MCF 10A (cell line): ENCODE measurements around the gene TRPC5OS. TPM values are rescaled to one million over a fixed set of nuclear protein-coding genes. Genes with fewer than 3 reads are reported as not detected.

ENCODE experiments used
- BruUV-seq: library from RNA; stranded (reverse); fragments of 400-500 nt; replicated peaks from 2 replicates; lab custom pipeline; 2021; lab: Mats Ljungman, UMichigan
- CTCF ChIA-PET: fragments of 300-600 bp; sonication (Branson Sonifier 250); formaldehyde crosslinking; extraction: SDS; loops from one replicate; lab custom pipeline; 2021; ENCODE audit warnings: antibody characterized with exemption, inconsistent platforms; lab: Yijun Ruan, JAX
- POLR2A ChIA-PET: fragments of 300-600, 350-650 bp; sonication (Branson Sonifier 250); formaldehyde crosslinking; extraction: SDS; loops from one replicate; lab custom pipeline; 2020; ENCODE audit warnings: antibody characterized with exemption, inconsistent platforms; lab: Yijun Ruan, JAX
- DNase-seq: peaks from one replicate; pipeline ENCODE4 v3.0.0-alpha.2; 2018; ENCODE audit not compliant: unreplicated experiment
- H3K27ac Mint-ChIP-seq: one replicate; pipeline ENCODE4 v1.8.0; 2022; ENCODE audit warnings: mild to moderate bottlenecking, low read depth, mixed read lengths; ENCODE audit not compliant: unreplicated experiment
- H3K27me3 Mint-ChIP-seq: one replicate; pipeline ENCODE4 v1.8.0; 2022; ENCODE audit warnings: mixed read lengths; ENCODE audit not compliant: insufficient read depth, unreplicated experiment
- H3K36me3 Mint-ChIP-seq: one replicate; pipeline ENCODE4 v1.8.0; 2022; ENCODE audit warnings: mild to moderate bottlenecking, moderate library complexity, mixed read lengths; ENCODE audit not compliant: insufficient read depth, unreplicated experiment
- H3K4me1 Mint-ChIP-seq: one replicate; pipeline ENCODE4 v1.8.0; 2022; ENCODE audit warnings: mixed read lengths; ENCODE audit not compliant: insufficient read depth, unreplicated experiment
- H3K4me3 Mint-ChIP-seq: one replicate; pipeline ENCODE4 v1.8.0; 2022; ENCODE audit warnings: mild to moderate bottlenecking, moderate library complexity, mixed read lengths; ENCODE audit not compliant: unreplicated experiment
- H3K9me3 Mint-ChIP-seq: one replicate; pipeline ENCODE4 v1.8.0; 2022; ENCODE audit warnings: mixed read lengths; ENCODE audit not compliant: unreplicated experiment
- intact Hi-C: fragments of 100-400 bp; cut with micrococcal nuclease; formaldehyde crosslinking; loops from 2 replicates; pipeline ENCODE4 v1.14.1; 2022
- total RNA-seq: library from RNA; stranded (reverse); gene quantifications from 2 replicates; pipeline ENCODE4 v1.2.3, GENCODE V29; 2022
- TF ChIP-seq, protein P1 (sequence below): fragments of 200-600 bp; IDR thresholded peaks from one replicate; pipeline ENCODE4 v1.8.0; 2022; ENCODE audit warnings: antibody characterized with exemption, mild to moderate bottlenecking; ENCODE audit not compliant: unreplicated experiment

Gene TRPC5OS
- total RNA-seq, 1 experiment from 2014 or later, result not detected

DNA sequence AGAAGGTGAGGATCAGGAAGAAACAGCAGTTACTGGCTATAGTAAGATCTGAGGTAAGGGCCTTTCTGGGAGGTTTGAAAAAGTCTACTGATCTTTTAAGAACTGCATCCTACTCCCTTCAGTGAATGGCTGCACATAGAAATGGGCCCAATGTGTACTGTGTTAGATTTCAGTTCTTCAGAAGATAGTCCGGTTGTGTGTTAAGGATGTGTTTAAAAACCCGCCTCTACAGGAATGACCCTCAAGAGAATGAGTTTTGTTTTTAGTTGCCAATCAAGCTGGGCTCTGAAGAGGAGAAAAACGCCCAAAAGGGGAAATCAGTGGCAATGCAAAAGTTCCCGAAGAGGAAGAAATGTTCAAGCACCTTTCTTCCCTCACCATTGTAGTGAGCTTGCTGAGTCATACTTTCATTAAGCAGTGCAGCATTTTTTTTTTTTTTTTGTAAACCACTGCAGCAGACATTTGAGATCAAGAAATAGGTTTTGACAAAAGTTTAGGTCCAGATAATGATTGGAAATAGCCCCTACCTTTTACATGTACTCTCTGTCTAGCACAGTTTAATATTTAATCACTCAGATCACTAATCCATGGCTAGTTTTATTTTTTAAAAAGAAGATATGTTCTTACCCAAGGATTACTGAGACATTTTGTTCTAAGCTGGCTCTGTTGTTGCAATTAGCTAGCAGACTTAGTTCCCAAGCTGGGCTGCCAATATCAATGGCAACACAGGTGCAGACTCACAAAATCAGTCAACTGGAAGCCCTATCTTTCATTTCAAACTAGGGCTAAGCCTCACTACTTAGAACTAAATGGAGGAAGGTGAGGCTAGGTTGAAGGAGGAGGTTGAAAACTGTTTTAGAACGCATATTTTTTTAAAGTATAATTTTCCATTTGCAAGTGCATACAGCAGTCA is 7.0 kb upstream of the TRPC5OS start:
- DNase-seq, result peak; percentile 13
- H3K27ac Mint-ChIP-seq, result peak overlapping the region; percentile 16
- peaks cover 6% of the 10 kb centered on the region for H3K4me1 Mint-ChIP-seq
- no peaks in the 10 kb centered on the region for H3K36me3 Mint-ChIP-seq
- POLR2A ChIA-PET, result interaction anchor here (0.7 to 1.7 kb wide), 4 partner anchors 10 to 744 kb away, joined by 3 to 4 read pairs (median 3); no protein-coding TSS in a partner anchor
- H3K27me3 Mint-ChIP-seq, result peaks cover 59% of the 10 kb centered on the region
- peaks cover 5% of the 10 kb centered on the region for H3K9me3 Mint-ChIP-seq
- intact Hi-C loops, result loop anchor here (1.0 to 2.0 kb wide), 4 partner anchors 158 to 773 kb away; no protein-coding TSS in a partner anchor
- no peak overlapping the region for H3K4me3 Mint-ChIP-seq
- TF ChIP-seq, protein P1, sequence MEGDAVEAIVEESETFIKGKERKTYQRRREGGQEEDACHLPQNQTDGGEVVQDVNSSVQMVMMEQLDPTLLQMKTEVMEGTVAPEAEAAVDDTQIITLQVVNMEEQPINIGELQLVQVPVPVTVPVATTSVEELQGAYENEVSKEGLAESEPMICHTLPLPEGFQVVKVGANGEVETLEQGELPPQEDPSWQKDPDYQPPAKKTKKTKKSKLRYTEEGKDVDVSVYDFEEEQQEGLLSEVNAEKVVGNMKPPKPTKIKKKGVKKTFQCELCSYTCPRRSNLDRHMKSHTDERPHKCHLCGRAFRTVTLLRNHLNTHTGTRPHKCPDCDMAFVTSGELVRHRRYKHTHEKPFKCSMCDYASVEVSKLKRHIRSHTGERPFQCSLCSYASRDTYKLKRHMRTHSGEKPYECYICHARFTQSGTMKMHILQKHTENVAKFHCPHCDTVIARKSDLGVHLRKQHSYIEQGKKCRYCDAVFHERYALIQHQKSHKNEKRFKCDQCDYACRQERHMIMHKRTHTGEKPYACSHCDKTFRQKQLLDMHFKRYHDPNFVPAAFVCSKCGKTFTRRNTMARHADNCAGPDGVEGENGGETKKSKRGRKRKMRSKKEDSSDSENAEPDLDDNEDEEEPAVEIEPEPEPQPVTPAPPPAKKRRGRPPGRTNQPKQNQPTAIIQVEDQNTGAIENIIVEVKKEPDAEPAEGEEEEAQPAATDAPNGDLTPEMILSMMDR, result no peak
- BruUV-seq, result no TSS peak
- CTCF ChIA-PET, result interaction anchor here (0.6 to 4.8 kb wide), 34 partner anchors 11 to 847 kb away, joined by 3 to 41 read pairs (median 4); no protein-coding TSS in a partner anchor

DNA sequence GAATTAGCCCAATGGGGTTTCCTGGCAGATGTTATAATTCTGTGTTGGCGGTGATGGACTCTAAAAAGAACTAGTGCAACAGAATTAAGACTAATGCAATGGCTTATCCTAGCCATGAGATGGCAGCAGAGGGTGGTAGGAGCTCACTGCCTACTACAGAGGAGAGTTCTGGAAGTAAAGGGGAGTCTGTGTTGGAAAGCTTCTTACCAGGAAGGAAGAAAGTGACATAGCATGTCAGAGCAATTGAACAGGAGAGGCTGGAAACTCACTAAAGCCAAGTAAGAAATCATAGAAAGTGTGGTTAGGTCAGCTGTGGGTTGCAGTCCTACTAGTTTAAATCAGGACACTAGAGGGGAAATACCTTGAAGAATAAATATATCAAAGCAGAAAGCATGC is 6.3 kb upstream of the TRPC5OS start:
- POLR2A ChIA-PET, result interaction anchor here (0.7 to 1.7 kb wide), 4 partner anchors 10 to 743 kb away, joined by 3 to 4 read pairs (median 3); no protein-coding TSS in a partner anchor
- no peak overlapping the region for H3K4me3 Mint-ChIP-seq
- H3K36me3 Mint-ChIP-seq, result no peaks in the 10 kb centered on the region
- no TSS peak for BruUV-seq
- H3K27me3 Mint-ChIP-seq, result peaks cover 59% of the 10 kb centered on the region
- CTCF ChIA-PET, result interaction anchor here (0.6 to 4.8 kb wide), 31 partner anchors 10 to 1088 kb away, joined by 3 to 41 read pairs (median 4); no protein-coding TSS in a partner anchor
- TF ChIP-seq, protein P1, result peak; percentile 60
- no peak overlapping the region for H3K27ac Mint-ChIP-seq
- intact Hi-C loops, result loop anchor here (1.0 to 2.0 kb wide), 4 partner anchors 157 to 773 kb away; no protein-coding TSS in a partner anchor
- peaks cover 6% of the 10 kb centered on the region for H3K4me1 Mint-ChIP-seq
- H3K9me3 Mint-ChIP-seq, result peaks cover 5% of the 10 kb centered on the region
- peak; percentile 61 for DNase-seq

GRCh38 chrX:111874241-111874640 is 1.7 kb upstream of the TRPC5OS start:
- Mint-ChIP-seq H3K4me3 (no peak overlapping the region), H3K9me3 (peaks cover 5% of the 10 kb centered on the region), H3K27ac (no peak overlapping the region), H3K27me3 (peaks cover 71% of the 10 kb centered on the region), H3K4me1 (no peaks in the 10 kb centered on the region), H3K36me3 (no peaks in the 10 kb centered on the region)
- no peak for DNase-seq
- POLR2A ChIA-PET, result interaction anchor here (1.3 kb wide), 1 partner anchor 13 kb away, joined by 3 read pairs; no protein-coding TSS in a partner anchor
- CTCF ChIA-PET, result interaction anchor here (0.7 to 0.9 kb wide), 2 partner anchors 9 to 57 kb away, joined by 3 to 4 read pairs; no protein-coding TSS in a partner anchor
- intact Hi-C loops, result no loop called here
- BruUV-seq, result no TSS peak
- TF ChIP-seq, protein P1, result no peak

DNA sequence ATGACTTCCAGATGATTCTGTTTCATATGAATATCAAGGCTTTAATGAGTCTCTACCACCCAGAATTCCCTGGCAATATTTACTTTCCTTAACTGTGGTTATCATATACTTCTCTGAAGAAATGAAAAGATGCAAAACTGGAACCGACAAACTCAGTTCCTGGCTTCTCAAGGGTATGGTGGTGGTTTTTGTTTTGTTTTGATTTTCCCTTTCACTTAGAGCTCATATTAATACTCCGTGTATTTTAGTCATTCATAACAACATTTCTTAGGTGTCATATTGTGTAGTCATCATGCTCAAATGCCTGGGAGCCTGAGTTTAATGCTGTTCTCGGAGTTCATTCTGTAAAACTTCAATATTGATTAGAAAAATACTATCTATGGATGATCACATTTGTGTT is 665 bp downstream of the TRPC5OS start:
- H3K4me3 Mint-ChIP-seq, result no peak overlapping the region

More for the DNA sequence above, 665 bp downstream of the TRPC5OS start:
- no peaks in the 10 kb centered on the region for H3K4me1 Mint-ChIP-seq
- peaks cover 50% of the 10 kb centered on the region for H3K27me3 Mint-ChIP-seq
- intact Hi-C loops, result no loop called here
- DNase-seq, result no peak
- TF ChIP-seq, protein P1, result no peak
- ChIA-PET CTCF (interaction anchor here (0.8 to 1.1 kb wide), 3 partner anchors 9 to 766 kb away, joined by 3 read pairs; no protein-coding TSS in a partner anchor), POLR2A (no interaction called here)
- no peak overlapping the region for H3K27ac Mint-ChIP-seq
- BruUV-seq, result no TSS peak
- no peaks in the 10 kb centered on the region for H3K36me3 Mint-ChIP-seq
- peaks cover 5% of the 10 kb centered on the region for H3K9me3 Mint-ChIP-seq
